ENCODE measurements around the gene NFXL1.

DNA sequence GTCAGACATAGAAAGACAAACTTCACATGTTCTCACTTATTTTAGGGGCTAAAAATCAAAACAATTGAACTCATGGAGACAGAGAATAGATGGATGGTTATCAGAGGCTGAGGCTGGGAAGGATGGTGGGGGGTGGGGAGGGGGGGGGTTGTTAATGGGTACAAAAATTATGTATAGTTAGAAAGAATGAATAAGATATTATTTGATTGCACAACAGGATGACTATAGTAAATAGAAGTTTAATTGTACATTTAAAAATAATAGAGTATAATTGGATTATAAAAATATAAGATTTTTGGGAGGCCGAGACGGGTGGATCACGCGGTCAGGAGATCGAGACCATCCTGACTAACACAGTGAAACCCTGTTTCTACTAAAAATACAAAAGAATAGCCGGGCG is 109.8 kb downstream of the NFXL1 start:
- TF ChIP-seq, protein P1, sequence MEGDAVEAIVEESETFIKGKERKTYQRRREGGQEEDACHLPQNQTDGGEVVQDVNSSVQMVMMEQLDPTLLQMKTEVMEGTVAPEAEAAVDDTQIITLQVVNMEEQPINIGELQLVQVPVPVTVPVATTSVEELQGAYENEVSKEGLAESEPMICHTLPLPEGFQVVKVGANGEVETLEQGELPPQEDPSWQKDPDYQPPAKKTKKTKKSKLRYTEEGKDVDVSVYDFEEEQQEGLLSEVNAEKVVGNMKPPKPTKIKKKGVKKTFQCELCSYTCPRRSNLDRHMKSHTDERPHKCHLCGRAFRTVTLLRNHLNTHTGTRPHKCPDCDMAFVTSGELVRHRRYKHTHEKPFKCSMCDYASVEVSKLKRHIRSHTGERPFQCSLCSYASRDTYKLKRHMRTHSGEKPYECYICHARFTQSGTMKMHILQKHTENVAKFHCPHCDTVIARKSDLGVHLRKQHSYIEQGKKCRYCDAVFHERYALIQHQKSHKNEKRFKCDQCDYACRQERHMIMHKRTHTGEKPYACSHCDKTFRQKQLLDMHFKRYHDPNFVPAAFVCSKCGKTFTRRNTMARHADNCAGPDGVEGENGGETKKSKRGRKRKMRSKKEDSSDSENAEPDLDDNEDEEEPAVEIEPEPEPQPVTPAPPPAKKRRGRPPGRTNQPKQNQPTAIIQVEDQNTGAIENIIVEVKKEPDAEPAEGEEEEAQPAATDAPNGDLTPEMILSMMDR (IDR thresholded peaks at IDR 0.05) = no peak
- no peak for TF ChIP-seq POLR2A (IDR thresholded peaks at IDR 0.05)

All from body of pancreas (tissue), 4 donors.